ENCODE results near the gene MLLT3.

DNA sequence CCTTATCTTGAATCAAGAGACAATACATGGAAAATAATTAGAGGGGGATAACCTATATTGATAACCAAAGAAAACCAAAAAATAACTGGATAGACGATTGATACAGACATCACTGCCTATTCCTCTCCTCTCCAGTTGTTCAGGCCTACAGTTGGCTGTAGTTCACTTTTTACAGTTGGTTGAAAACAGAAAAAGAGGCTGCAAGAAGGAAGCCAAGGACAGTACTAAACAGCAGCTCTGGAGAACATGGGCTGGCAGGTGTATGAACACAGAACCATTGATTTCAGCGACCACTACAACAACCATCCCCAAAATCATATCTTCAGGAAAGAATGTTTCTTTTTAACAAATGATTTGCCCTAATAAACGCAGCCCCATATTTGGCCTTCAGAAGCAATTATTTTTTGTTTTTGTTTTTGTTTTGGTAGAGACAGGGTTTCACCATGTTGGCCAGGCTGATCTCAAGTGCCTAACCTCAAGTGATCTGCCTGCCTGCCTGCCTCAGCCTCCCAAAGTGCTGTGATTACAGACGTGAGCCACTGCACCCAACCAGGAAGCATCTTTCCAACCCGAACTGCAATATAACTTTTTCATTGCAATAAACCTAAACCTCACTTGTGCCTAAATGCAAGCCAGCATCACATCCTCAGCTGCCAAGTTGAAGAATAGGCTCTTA lies 64.3 kb downstream of the MLLT3 start:
- TF ChIP-seq POLR2A (IDR thresholded peaks at IDR 0.05) (no peak), CTCF (IDR thresholded peaks at IDR 0.05 in 4 of 5, conservative IDR thresholded peaks at IDR 0.05 in 1 of 5) (no peak)
